OCI-LY7 (cell line): ENCODE measurements around the gene ERGIC3. TPM values are rescaled to one million over a fixed set of nuclear protein-coding genes. Genes with fewer than 3 reads are reported as not detected.
"Not testable (repeated sequence)": the region's sequence is repeated elsewhere in the genome, so short reads cannot be mapped to it uniquely, and the experiment has no call there.

Experiments
- BruUV-seq: library from RNA; stranded (reverse); fragments of 400-500 nt; replicated peaks from 2 replicates; lab custom pipeline; 2021; lab: Mats Ljungman, UMichigan
- CTCF ChIA-PET: fragments of 300-600 bp; sonication (Branson Sonifier 250); formaldehyde crosslinking; loops from one replicate; lab custom pipeline; 2022; ENCODE audit warnings: antibody characterized with exemption; ENCODE audit not compliant: unreplicated experiment; lab: Charles Lee
- POLR2A ChIA-PET: fragments of 300-600 bp; sonication (Branson Sonifier 250); formaldehyde crosslinking; loops from one replicate; lab custom pipeline; 2022; ENCODE audit warnings: antibody characterized with exemption; lab: Charles Lee
- DNase-seq: peaks from one replicate; pipeline ENCODE4 v3.0.0-alpha.2; 2015; ENCODE audit warnings: low spot score
- H2AFZ ChIP-seq: fragments of 200-600 bp; sonication (generic), shearing (Covaris generic); 2 replicates; pipeline ENCODE4 v1.6.1; 2014; ENCODE audit warnings: mild to moderate bottlenecking, antibody characterized with exemption, low read length, moderate library complexity
- H3K27ac ChIP-seq: fragments of 200-600 bp; sonication (generic); 2 replicates; pipeline ENCODE4 v1.5.1; 2014; ENCODE audit warnings: mixed run types, low read depth, mild to moderate bottlenecking, moderate library complexity, low read length, inconsistent platforms; ENCODE audit not compliant: poor library complexity, severe bottlenecking
- H3K36me3 ChIP-seq: fragments of 200-600 bp; sonication (generic); 2 replicates; pipeline ENCODE4 v1.6.1; 2014; ENCODE audit warnings: mild to moderate bottlenecking, antibody characterized with exemption, low read length, moderate library complexity, mixed read lengths; ENCODE audit not compliant: insufficient read depth
- H3K4me1 ChIP-seq: fragments of 200-600 bp; sonication (generic); 2 replicates; pipeline ENCODE4 v1.5.1; 2014; ENCODE audit warnings: mild to moderate bottlenecking, low read length; ENCODE audit not compliant: insufficient read depth, poor library complexity, severe bottlenecking
- H3K4me2 ChIP-seq: fragments of 200-600 bp; sonication (generic); 2 replicates; pipeline ENCODE4 v1.6.1; 2014; ENCODE audit warnings: mild to moderate bottlenecking, low read length
- H3K4me3 ChIP-seq: fragments of 200-600 bp; sonication (generic); 2 replicates; pipeline ENCODE4 v1.5.1; 2014; ENCODE audit warnings: mild to moderate bottlenecking, low read depth, low read length; ENCODE audit not compliant: poor library complexity, severe bottlenecking
- H3K79me2 ChIP-seq: fragments of 200-600 bp; sonication (generic); 2 replicates; pipeline ENCODE4 v1.6.1; 2016; ENCODE audit warnings: low read depth, mild to moderate bottlenecking, low read length, moderate library complexity, mixed read lengths; ENCODE audit not compliant: insufficient read depth
- H3K9me2 ChIP-seq: fragments of 200-600 bp; sonication (generic); 2 replicates; pipeline ENCODE4 v1.6.1; 2016; ENCODE audit warnings: mild to moderate bottlenecking, low read length, mixed read lengths; ENCODE audit not compliant: insufficient read depth
- H3K9me3 ChIP-seq: fragments of 200-600 bp; sonication (generic); 2 replicates; pipeline ENCODE4 v1.6.1; 2014; ENCODE audit warnings: mild to moderate bottlenecking, mixed run types, low read length, mixed read lengths
- H4K20me1 ChIP-seq: fragments of 200-600 bp; sonication (generic); 2 replicates; pipeline ENCODE4 v1.6.1; 2014; ENCODE audit warnings: mild to moderate bottlenecking, antibody characterized with exemption, low read length, moderate library complexity, mixed read lengths; ENCODE audit not compliant: insufficient read depth
- CTCF ChIP-seq: fragments of 200-600 bp; sonication (generic); conservative IDR thresholded peaks from 2 replicates; pipeline ENCODE4 v1.5.1; 2014; ENCODE audit warnings: mild to moderate bottlenecking, antibody characterized with exemption, low read length, moderate library complexity, mixed read lengths
- EZH2phosphoT487 ChIP-seq: fragments of 200-600 bp; sonication (generic); IDR thresholded peaks from 2 replicates; pipeline ENCODE4 v1.6.1; 2018; ENCODE audit warnings: low read depth, borderline replicate concordance, mild to moderate bottlenecking, mixed run types, antibody characterized with exemption, low read length, moderate library complexity, mixed read lengths
- intact Hi-C: fragments of 100-400 bp; cut with micrococcal nuclease; formaldehyde crosslinking; loops from one replicate; pipeline ENCODE4 v1.10.0; 2022; ENCODE audit not compliant: unreplicated experiment
- total RNA-seq, 2 experiments: library from RNA; depleted of rRNA in 1 of 2; stranded (reverse); fragments of >200 nt in 1 of 2; shearing (Covaris generic) in 1 of 2; gene quantifications; 2 replicates each; pipeline ENCODE4 v1.2.3, GENCODE V29; 2014 to 2022

ERGIC3 gene
- total RNA-seq, 2 experiments from 2014 or later: 170 to 171 TPM

GRCh38 chr20:35517125-35517524 is 24.8 kb upstream of the ERGIC3 start:
- TF ChIP-seq EZH2phosphoT487 (no peak), CTCF (no peak)
- no peak overlapping the region for H3K4me2 ChIP-seq
- H3K36me3 ChIP-seq: peaks cover 23% of the 10 kb centered on the region; the same call in 1 of the 2 replicates
- no peaks in the 10 kb centered on the region for H3K79me2 ChIP-seq
- no TSS peak for BruUV-seq
- H2AFZ ChIP-seq: no peak overlapping the region
- ChIA-PET CTCF (no interaction called here), POLR2A (interaction anchor here (1.7 kb wide), 1 partner anchor 14 kb away, joined by 8 read pairs; no protein-coding TSS in a partner anchor)
- no peak overlapping the region for H3K27ac ChIP-seq
- no peaks in the 10 kb centered on the region for H3K9me2 ChIP-seq
- intact Hi-C loops: no loop called here
- H4K20me1 ChIP-seq: no peaks in the 10 kb centered on the region
- no peaks in the 10 kb centered on the region for H3K4me1 ChIP-seq
- no peak for DNase-seq
- H3K9me3 ChIP-seq: no peaks in the 10 kb centered on the region
- H3K4me3 ChIP-seq: no peak overlapping the region

- POLR2A ChIA-PET: interaction anchor here (0.6 to 1.7 kb wide), 4 partner anchors 15 to 997 kb away, joined by 3 to 8 read pairs (median 5); no protein-coding TSS in a partner anchor
- intact Hi-C loops, H3K27ac ChIP-seq, BruUV-seq, H3K4me1 ChIP-seq, H4K20me1 ChIP-seq, DNase-seq, H3K9me3 ChIP-seq, H3K79me2 ChIP-seq, H3K4me3 ChIP-seq, H3K4me2 ChIP-seq, CTCF ChIA-PET, H2AFZ ChIP-seq, H3K9me2 ChIP-seq: not testable (repeated sequence)
- peaks cover 16% of the 10 kb centered on the region; the same call in 1 of the 2 replicates for H3K36me3 ChIP-seq
Observed at GRCh38 chr20:35517767-35518166, 24.1 kb upstream of the ERGIC3 start.

- POLR2A ChIA-PET: interaction anchor here (0.6 to 0.7 kb wide), 2 partner anchors 219 to 1452 kb away, joined by 3 to 4 read pairs; no protein-coding TSS in a partner anchor
Observed at GRCh38 chr20:35518955-35519354, 22.9 kb upstream of the ERGIC3 start.

More at GRCh38 chr20:35518955-35519354, 22.9 kb upstream of the ERGIC3 start:
- no peaks in the 10 kb centered on the region for H3K79me2 ChIP-seq
- intact Hi-C loops: no loop called here
- no peak overlapping the region for H2AFZ ChIP-seq
- CTCF ChIA-PET: no interaction called here
- no peaks in the 10 kb centered on the region for H3K9me2 ChIP-seq
- no peak overlapping the region for H3K4me3 ChIP-seq
- H3K9me3 ChIP-seq: no peaks in the 10 kb centered on the region
- TF ChIP-seq CTCF: no peak
- no peak for TF ChIP-seq EZH2phosphoT487
- peaks cover 6% of the 10 kb centered on the region; the same call in 1 of the 2 replicates for H3K36me3 ChIP-seq
- H3K27ac ChIP-seq: no peak overlapping the region
- no peaks in the 10 kb centered on the region for H3K4me1 ChIP-seq
- no peak overlapping the region for H3K4me2 ChIP-seq
- no TSS peak for BruUV-seq
- no peaks in the 10 kb centered on the region for H4K20me1 ChIP-seq
- DNase-seq: no peak
